HEK293T (cell line): ENCODE results near the gene TRIM49D2.
"Not testable (repeated sequence)": the region's sequence is repeated elsewhere in the genome, so short reads cannot be mapped to it uniquely, and the experiment has no call there.

Experiments used
- CTCF ChIA-PET: fragments of 350-600 bp; formaldehyde crosslinking; extraction: SDS; loops from one replicate; lab custom pipeline; 2021; ENCODE audit warnings: antibody characterized with exemption, inconsistent platforms; lab: Yijun Ruan, JAX
- POLR2A ChIA-PET: fragments of 350-600 bp; formaldehyde crosslinking; extraction: SDS; loops from one replicate; lab custom pipeline; 2020; ENCODE audit warnings: antibody characterized with exemption, inconsistent platforms; lab: Yijun Ruan, JAX
- DNase-seq: peaks from one replicate; pipeline ENCODE4 v3.0.0; 2012; ENCODE audit warnings: mixed read lengths; ENCODE audit errors: extremely low spot score
- ARNT ChIP-seq: fragments of 450-650 bp; IDR thresholded peaks from 2 replicates; pipeline ENCODE4 v1.6.1; 2017; ENCODE audit warnings: mild to moderate bottlenecking
- BHLHE40 ChIP-seq: fragments of 450-650 bp; IDR thresholded peaks from 2 replicates; pipeline ENCODE4 v1.6.1; 2016; ENCODE audit warnings: mild to moderate bottlenecking, moderate library complexity, borderline replicate concordance
- CTBP1 ChIP-seq: fragments of 450-650 bp; IDR thresholded peaks from 2 replicates; pipeline ENCODE4 v1.6.1; 2016; ENCODE audit warnings: borderline replicate concordance
- ELF4 ChIP-seq: fragments of 450-650 bp; IDR thresholded peaks from 2 replicates; pipeline ENCODE4 v1.6.1; 2017; ENCODE audit warnings: antibody characterized with exemption
- FOXA1 ChIP-seq: fragments of 450-650 bp; IDR thresholded peaks from 2 replicates; pipeline ENCODE4 v1.6.1; 2016; ENCODE audit warnings: mild to moderate bottlenecking
- FOXM1 ChIP-seq: fragments of 450-650 bp; IDR thresholded peaks from 2 replicates; pipeline ENCODE4 v1.6.1; 2017; ENCODE audit warnings: mild to moderate bottlenecking, borderline replicate concordance
- HDGF ChIP-seq: fragments of 450-650 bp; IDR thresholded peaks from 2 replicates; pipeline ENCODE4 v1.6.1; 2017; ENCODE audit warnings: antibody characterized with exemption, borderline replicate concordance
- L3MBTL2 ChIP-seq: fragments of 450-650 bp; conservative IDR thresholded peaks from 2 replicates; pipeline ENCODE4 v1.6.1; 2016; ENCODE audit warnings: mild to moderate bottlenecking
- LEF1 ChIP-seq: fragments of 450-650 bp; IDR thresholded peaks from 2 replicates; pipeline ENCODE4 v1.6.1; 2017; ENCODE audit warnings: mild to moderate bottlenecking, borderline replicate concordance
- NFRKB ChIP-seq: fragments of 450-650 bp; IDR thresholded peaks from 2 replicates; pipeline ENCODE4 v1.6.1; 2016; ENCODE audit warnings: mild to moderate bottlenecking, moderate library complexity
- SP1 ChIP-seq: fragments of 450-650 bp; IDR thresholded peaks from 2 replicates; pipeline ENCODE4 v1.6.1; 2017
- SUZ12 ChIP-seq: fragments of 450-650 bp; IDR thresholded peaks from 2 replicates; pipeline ENCODE4 v1.6.1; 2016; ENCODE audit warnings: mild to moderate bottlenecking
- TARDBP ChIP-seq: fragments of 450-650 bp; IDR thresholded peaks from 2 replicates; pipeline ENCODE4 v1.6.1; 2016
- ZNF384 ChIP-seq: fragments of 450-650 bp; IDR thresholded peaks from 2 replicates; pipeline ENCODE4 v1.6.1; 2016
- TF ChIP-seq, protein P1 (sequence below): fragments of 450-650 bp; IDR thresholded peaks from 2 replicates; pipeline ENCODE4 v1.6.1; 2016

TRIM49D2 gene, protein sequence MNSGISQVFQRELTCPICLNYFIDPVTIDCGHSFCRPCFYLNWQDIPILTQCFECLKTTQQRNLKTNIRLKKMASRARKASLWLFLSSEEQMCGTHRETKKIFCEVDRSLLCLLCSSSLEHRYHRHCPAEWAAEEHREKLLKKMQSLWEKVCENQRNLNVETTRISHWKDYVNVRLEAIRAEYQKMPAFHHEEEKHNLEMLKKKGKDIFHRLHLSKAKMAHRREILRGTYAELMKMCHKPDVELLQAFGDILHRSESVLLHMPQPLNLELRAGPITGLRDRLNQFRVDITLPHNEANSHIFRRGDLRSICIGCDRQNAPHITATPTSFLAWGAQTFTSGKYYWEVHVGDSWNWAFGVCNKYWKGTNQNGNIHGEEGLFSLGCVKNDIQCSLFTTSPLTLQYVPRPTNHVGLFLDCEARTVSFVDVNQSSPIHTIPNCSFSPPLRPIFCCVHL

DNA sequence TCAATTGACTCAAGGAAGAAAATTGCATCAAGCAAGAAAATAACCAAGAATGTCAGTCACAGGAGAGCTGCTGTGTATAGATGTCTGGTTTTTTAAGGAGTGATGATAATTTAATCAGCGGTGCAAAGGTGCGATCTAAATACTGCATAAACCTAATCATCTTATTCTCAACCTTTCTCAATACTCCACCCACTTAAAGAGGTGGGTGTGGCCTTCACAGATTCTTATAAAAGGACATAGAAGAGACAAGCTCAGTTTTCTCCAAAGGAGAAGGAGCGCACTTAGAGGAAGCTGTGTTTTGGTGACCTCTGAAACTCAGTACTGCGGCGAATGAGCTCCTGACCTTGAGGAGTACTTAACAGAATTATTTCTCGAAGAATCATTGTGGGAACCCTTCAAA, at the start of gene TRIM49D2:
Gene TRIM49D2 (plus strand): TSS at position 301 of the 400 bp plus-strand sequence. CDS start 2,698 bp downstream, outside the sequence.
- DNase-seq, POLR2A ChIA-PET, CTCF ChIA-PET: not testable (repeated sequence)

DNA sequence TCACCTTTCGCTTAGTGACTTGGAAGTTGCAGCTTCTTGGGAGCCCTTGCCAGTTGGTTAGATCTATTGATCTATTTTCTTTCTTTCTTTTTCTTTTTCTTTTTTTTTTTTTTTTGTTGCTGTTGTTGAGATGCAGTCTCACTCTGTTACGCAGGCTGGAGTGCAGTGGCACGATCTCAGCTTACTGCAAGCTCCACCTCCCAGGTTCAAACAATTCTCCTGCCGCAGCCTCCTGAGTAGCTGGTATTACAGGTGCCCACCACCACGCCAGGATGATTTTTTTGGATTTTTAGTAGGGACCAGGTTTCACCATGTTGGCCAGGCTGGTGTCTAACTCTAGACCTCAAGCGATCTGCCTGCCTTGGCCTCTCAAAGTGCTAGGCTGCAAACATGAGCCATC, 46.4 kb upstream of the TRIM49D2 start:
- POLR2A ChIA-PET, CTCF ChIA-PET, DNase-seq: not testable (repeated sequence)

DNA sequence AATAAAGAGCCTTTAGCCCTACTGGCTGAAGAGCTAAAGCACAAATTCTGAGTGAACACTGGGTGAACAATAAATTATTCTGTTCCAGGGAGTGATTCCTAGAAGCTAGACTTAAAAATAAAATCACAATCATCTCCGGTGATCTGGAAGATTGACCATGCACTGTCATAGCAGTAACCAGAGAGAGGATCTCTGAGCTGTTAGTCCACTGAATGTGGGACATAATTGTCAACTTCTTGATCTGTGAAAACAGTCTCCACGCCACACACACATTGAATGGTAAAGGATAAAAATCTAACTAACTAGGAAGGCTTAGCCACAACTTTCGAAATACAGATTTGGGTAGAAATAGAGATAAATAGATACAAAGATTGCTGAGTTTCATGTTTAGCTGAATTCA, 30.6 kb upstream of the TRIM49D2 start:
- CTCF ChIA-PET, POLR2A ChIA-PET, DNase-seq: not testable (repeated sequence)

DNA sequence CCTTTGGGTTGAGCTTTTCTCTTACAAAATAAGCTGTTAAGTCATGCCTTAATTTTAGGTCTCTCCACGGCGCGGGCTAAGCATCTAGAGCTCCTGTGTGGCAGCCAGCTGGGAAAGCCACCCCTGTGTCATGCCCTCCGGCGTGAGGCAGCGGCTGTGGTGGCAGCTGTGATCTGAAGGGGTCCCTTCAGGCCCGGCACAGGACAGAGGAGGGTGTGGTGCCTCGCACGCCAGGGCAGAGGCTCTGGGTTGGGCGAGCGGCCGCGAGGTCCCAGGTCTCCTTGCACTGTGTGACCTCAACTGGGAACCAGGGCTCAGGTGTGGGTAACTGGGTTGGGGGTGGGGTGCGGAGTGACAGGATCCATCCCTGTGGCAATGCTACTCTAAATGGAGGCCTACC, 23.1 kb upstream of the TRIM49D2 start:
- CTCF ChIA-PET, POLR2A ChIA-PET, DNase-seq: not testable (repeated sequence)

DNA sequence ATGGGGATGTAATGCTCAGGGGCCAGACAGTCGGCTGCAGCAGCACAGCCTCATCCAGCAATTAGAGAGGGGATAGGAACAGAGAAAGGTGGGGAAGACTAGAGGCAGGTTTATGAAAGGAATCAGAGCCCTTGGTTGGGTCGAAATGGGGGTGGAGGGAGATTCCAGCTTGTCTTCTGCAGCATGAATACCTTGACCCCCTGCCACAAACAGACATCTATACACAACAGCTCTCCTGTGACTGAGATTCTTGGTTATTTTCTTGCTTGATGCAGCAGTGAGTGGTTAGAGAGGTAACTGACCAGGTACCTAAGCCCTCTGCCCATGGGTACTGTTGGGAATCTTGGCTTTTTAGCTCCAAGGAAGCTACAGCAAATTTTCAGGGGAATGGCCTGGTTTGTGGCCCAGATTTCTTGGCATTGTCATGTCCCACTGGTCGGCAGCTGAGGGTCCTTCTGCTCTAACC, 1.6 kb upstream of the TRIM49D2 start, which contains the start of gene TRIM49D1:
Gene TRIM49D1 (minus strand): TSS at position 51 of the 466 bp plus-strand sequence. CDS start 4,535 bp downstream, outside the sequence.
- TF ChIP-seq SP1 (no peak), HDGF (no peak), TARDBP (no peak), BHLHE40 (no peak), ARNT (no peak), FOXA1 (no peak), SUZ12 (no peak), ELF4 (no peak), NFRKB (no peak), L3MBTL2 (no peak), LEF1 (no peak), CTBP1 (no peak), ZNF384 (no peak), FOXM1 (no peak)
- TF ChIP-seq, protein P1, sequence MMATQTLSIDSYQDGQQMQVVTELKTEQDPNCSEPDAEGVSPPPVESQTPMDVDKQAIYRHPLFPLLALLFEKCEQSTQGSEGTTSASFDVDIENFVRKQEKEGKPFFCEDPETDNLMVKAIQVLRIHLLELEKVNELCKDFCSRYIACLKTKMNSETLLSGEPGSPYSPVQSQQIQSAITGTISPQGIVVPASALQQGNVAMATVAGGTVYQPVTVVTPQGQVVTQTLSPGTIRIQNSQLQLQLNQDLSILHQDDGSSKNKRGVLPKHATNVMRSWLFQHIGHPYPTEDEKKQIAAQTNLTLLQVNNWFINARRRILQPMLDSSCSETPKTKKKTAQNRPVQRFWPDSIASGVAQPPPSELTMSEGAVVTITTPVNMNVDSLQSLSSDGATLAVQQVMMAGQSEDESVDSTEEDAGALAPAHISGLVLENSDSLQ, result no peak
- CTCF ChIA-PET, result no interaction called here
- POLR2A ChIA-PET, result no interaction called here
- no peak for DNase-seq

DNA sequence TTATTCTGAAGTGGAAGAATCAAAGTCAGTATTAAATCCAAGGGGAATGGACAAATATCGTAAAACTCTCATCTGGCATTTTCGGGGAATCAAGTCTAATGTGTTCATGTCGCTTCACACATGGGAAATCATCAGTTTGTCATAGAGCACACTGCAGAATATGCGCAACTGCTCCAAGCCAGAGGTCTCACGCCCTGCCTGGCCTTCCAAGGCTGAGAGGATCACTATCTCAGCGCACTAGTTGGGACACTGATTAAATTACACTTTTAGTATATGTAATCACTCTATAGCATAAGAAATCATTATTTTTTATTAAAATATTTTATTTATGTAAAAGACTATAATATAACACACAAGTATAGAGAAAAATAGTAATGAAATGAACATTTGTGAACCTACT, 37.0 kb downstream of the TRIM49D2 start:
- CTCF ChIA-PET, POLR2A ChIA-PET: not testable (repeated sequence)

DNA sequence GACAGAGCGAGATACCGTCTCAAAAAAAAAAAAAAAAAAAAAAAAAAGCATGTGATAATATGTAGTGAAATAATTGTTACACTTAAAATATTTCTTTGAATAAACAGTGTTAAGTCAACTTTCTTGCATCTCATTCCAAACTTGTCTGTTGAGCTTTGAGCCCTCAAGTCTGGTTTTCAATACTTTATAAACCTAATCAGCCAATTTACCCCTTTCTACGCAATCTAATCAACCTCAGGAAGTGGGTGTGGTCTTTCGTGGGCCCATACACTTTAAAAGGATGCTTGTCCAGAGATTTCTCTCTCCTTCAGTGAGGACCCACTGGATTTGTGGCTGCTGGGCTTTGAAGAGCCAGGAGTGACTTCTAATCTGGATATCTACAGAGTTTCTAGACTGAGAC, 41.9 kb downstream of the TRIM49D2 start, which contains the start of gene TRIM64:
Gene TRIM64 (plus strand): TSS at position 301 of the 400 bp plus-strand sequence. CDS start 2,467 bp downstream, outside the sequence.
- CTCF ChIA-PET, POLR2A ChIA-PET, DNase-seq: not testable (repeated sequence)

More for the DNA sequence above, 37.0 kb downstream of the TRIM49D2 start:
- not testable (repeated sequence) for DNase-seq
